ENCODE data around the gene HSH2D. TPM values are rescaled to one million over a fixed set of nuclear protein-coding genes. Genes with fewer than 3 reads are reported as not detected.

HSH2D gene
- total RNA-seq, 2 donors from 2014 or later: 27.7 to 31.8 TPM

- no peaks in the 10 kb centered on the region for H3K27me3 Mint-ChIP-seq
- no peak overlapping the region for H3K4me3 Mint-ChIP-seq
- DNase-seq (no peak), ATAC-seq (no peak)
- peaks cover 10% of the 10 kb centered on the region for H3K36me3 Mint-ChIP-seq (ENCODE audit: low read depth)
- peaks cover 20% of the 10 kb centered on the region for H3K4me1 Mint-ChIP-seq
- H3K9me3 ChIP-seq (ENCODE audit: control insufficient read depth, low read length, poor library complexity, severe bottlenecking): no peaks in the 10 kb centered on the region
- H3K27ac Mint-ChIP-seq: peak overlapping the region; percentile 85
Observed at GRCh38 chr19:16206637-16207036, 63.2 kb downstream of the HSH2D start.

- ATAC-seq (no peak), DNase-seq (no peak)
- Mint-ChIP-seq H3K27me3 (no peaks in the 10 kb centered on the region), H3K4me1 (peaks cover 23% of the 10 kb centered on the region), H3K27ac (peak overlapping the region; percentile 85), H3K4me3 (no peak overlapping the region), H3K36me3 (ENCODE audit: low read depth) (peaks cover 12% of the 10 kb centered on the region)
- H3K9me3 ChIP-seq (ENCODE audit: control insufficient read depth, low read length, poor library complexity, severe bottlenecking): no peaks in the 10 kb centered on the region
Observed at GRCh38 chr19:16207063-16207462, 63.6 kb downstream of the HSH2D start.

GRCh38 chr19:16207490-16208025 is 64.1 kb downstream of the HSH2D start:
- H3K27ac Mint-ChIP-seq: peak overlapping the region; percentile 85
- ATAC-seq (no peak), DNase-seq (no peak)
- H3K9me3 ChIP-seq (ENCODE audit: control insufficient read depth, low read length, poor library complexity, severe bottlenecking): no peaks in the 10 kb centered on the region
- H3K27me3 Mint-ChIP-seq: no peaks in the 10 kb centered on the region
- H3K4me3 Mint-ChIP-seq: no peak overlapping the region
- H3K36me3 Mint-ChIP-seq (ENCODE audit: low read depth): peaks cover 17% of the 10 kb centered on the region
- H3K4me1 Mint-ChIP-seq: peaks cover 25% of the 10 kb centered on the region

Other genes with a start within 250 kb of the HSH2D start
- gene CYP4F2, start 245.6 kb upstream of the HSH2D start, total RNA-seq: not detected
- gene CYP4F11, start 209.2 kb upstream of the HSH2D start, total RNA-seq: not detected
- gene OR10H4, start 194.7 kb upstream of the HSH2D start, total RNA-seq: not detected
- gene TPM4, start 67.2 kb upstream of the HSH2D start, total RNA-seq: 100 to 1,000 TPM; 261 to 279 TPM
- gene RAB8A, start 31.8 kb upstream of the HSH2D start, total RNA-seq: 100 to 1,000 TPM in 1 of 2 donors, 10 to 100 TPM in 1; 97.5 to 105 TPM
- not detected for gene CIB3, start 29.8 kb downstream of the HSH2D start, total RNA-seq
- 10 to 100 TPM; 33.7 to 48.8 TPM for gene FAM32A, start 41.7 kb downstream of the HSH2D start, total RNA-seq
- 10 to 100 TPM; 91.8 to 98.5 TPM for gene AP1M1, start 54.2 kb downstream of the HSH2D start, total RNA-seq
- 100 to 1,000 TPM; 465 to 578 TPM for gene KLF2, start 181.1 kb downstream of the HSH2D start, total RNA-seq